Measurements from ENCODE around the gene SLC25A27. TPM values are rescaled to one million over a fixed set of nuclear protein-coding genes. Genes with fewer than 3 reads are reported as not detected.

Gene SLC25A27
- total and polyA plus RNA-seq, 9 of the 15 experiments (the other 6 are each of a cell fraction or from before 2014, with no cell fraction given): not detected

GRCh38 chr6:46612645-46613044, 40.1 kb upstream of the SLC25A27 start:
- no peak for FAIRE-seq
- 0% methylated on average over 2 of the region's 2 CpGs for WGBS (ENCODE audit: insufficient coverage, low coverage, missing lambda C conversion rate)
- no peak for ATAC-seq
- H3K4me2 ChIP-seq (ENCODE audit: insufficient read depth, low read length): no peak overlapping the region
- H3K4me3 ChIP-seq: no peak overlapping the region
- no peaks in the 10 kb centered on the region for H3K9me1 ChIP-seq (ENCODE audit: control insufficient read depth, insufficient read depth, low read length)
- no peak overlapping the region for H3K27ac ChIP-seq (ENCODE audit: extremely low read depth, low read depth, low read length)
- H2AFZ ChIP-seq (ENCODE audit: low read depth, low read length): no peak overlapping the region
- in situ Hi-C loops (cut with MboI) (no loop called here), intact Hi-C loops (cut with micrococcal nuclease) (no loop called here)
- H3K36me3 ChIP-seq (ENCODE audit: control insufficient read depth, insufficient read depth, low read length): no peaks in the 10 kb centered on the region
- no peaks in the 10 kb centered on the region for H3K27me3 ChIP-seq (ENCODE audit: control insufficient read depth in 2 of 2, insufficient read depth in 2 of 2, low read length in 2 of 2)
- H4K20me1 ChIP-seq (replicated peaks; ENCODE audit: control insufficient read depth, insufficient read depth, low read length): no peaks in the 10 kb centered on the region
- no peaks in the 10 kb centered on the region for H3K79me2 ChIP-seq (ENCODE audit: control insufficient read depth, insufficient read depth, low read length)
- no peaks in the 10 kb centered on the region for H3K9me3 ChIP-seq (replicated peaks; ENCODE audit: control insufficient read depth, insufficient read depth, low read depth, low read length)
- TF ChIP-seq EZH2 (IDR thresholded peaks at IDR 0.05; ENCODE audit: borderline replicate concordance, low read depth, low read length) (no peak), ZNF274 (IDR thresholded peaks at IDR 0.05; ENCODE audit: borderline replicate concordance, low read depth, low read length) (no peak), HDAC6 (IDR thresholded peaks at IDR 0.05; ENCODE audit: low read depth, low read length) (no peak), CHD1 (IDR thresholded peaks at IDR 0.05; ENCODE audit: low read length) (no peak), FIP1L1 (IDR thresholded peaks at IDR 0.05; ENCODE audit: low read depth, low read length, poor library complexity, severe bottlenecking) (no peak), XRCC3 (IDR thresholded peaks at IDR 0.05) (no peak), TCF15 (CRISPR knock-in tag; IDR thresholded peaks at IDR 0.05) (no peak), HLTF (IDR thresholded peaks at IDR 0.05) (no peak), MCM7 (IDR thresholded peaks at IDR 0.05) (no peak), CCAR2 (IDR thresholded peaks at IDR 0.05; ENCODE audit: low read depth, low read length) (no peak), RB1 (IDR thresholded peaks at IDR 0.05; ENCODE audit: low read depth) (no peak), SAP30 (IDR thresholded peaks at IDR 0.05; ENCODE audit: borderline replicate concordance, insufficient read depth, low read depth, low read length, poor library complexity, severe bottlenecking) (no peak), ZNF354B (CRISPR knock-in tag; IDR thresholded peaks at IDR 0.05) (no peak), ZNF639 (CRISPR knock-in tag; conservative IDR thresholded peaks at IDR 0.05 in 1 of 2, IDR thresholded peaks at IDR 0.05 in 1 of 2) (no peak), NRF1 (conservative IDR thresholded peaks at IDR 0.05 in 1 of 2, IDR thresholded peaks at IDR 0.05 in 1 of 2) (no peak), BCOR (IDR thresholded peaks at IDR 0.05) (no peak), TRIM24 (IDR thresholded peaks at IDR 0.05) (no peak), GABPA (tag; conservative IDR thresholded peaks at IDR 0.05; ENCODE audit: low read depth) (no peak), ARNT (IDR thresholded peaks at IDR 0.05) (no peak)
- no TSS peak for BruUV-seq (replicated peaks)
- no peak for DNase-seq (ENCODE audit: extremely low read depth in 1 of 4, low spot score in 3 of 4)
- no peak overlapping the region for H3K9ac ChIP-seq (ENCODE audit: insufficient read depth in 1 of 2, low read depth in 2 of 2, low read length in 2 of 2)
- ChIA-PET CTCF (ENCODE audit: low intra/inter-chr PET ratio) (no interaction called here), POLR2A (interaction anchor here (0.6 kb wide), 1 partner anchor 19 kb away, joined by 3 read pairs; no protein-coding TSS in a partner anchor)
- H3K4me1 ChIP-seq (replicated peaks in 1 of 2; ENCODE audit: control insufficient read depth in 2 of 2, insufficient read depth in 2 of 2, low read length in 2 of 2): no peaks in the 10 kb centered on the region
